Measurements from ENCODE around the gene TATDN3. TPM values are rescaled to one million over a fixed set of nuclear protein-coding genes. Genes with fewer than 3 reads are reported as not detected.

The TATDN3 gene
- total RNA-seq, 1 experiment from 2014 or later = 16.3 TPM

DNA sequence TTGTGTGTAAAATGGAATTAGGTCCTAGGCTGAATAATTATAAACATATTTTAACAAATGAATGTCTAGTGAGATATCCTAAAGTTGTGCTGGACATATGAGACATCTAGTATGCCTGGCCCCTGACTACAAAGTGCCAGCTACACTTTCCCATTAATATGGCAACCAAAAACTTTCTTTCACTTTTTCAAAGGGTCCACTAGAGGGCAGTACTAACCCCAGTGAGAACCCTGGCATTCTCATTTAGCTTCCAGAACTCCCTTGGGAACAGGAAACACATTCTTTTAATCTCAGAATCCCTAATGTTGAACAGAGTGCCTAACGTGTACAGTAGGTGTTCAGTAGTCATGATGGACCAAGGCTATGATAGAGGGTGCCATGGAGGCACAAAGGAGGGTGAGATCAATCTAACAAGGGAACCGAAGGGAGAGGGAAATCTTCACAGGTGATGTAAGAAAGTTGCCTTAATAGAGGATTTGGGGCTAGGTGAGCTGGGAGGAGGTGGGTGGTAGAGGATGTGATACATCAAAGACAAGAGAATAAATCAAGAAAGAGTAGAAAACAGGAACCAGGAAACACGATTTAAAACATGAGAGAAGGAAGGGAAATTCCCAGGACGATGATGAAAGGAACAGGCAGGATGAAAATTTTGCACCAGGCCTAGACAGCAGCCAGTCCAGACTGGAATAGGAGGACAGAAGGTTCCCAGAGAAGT is 41.7 kb upstream of the TATDN3 start:
- Histone ChIP-seq H3K36me3 (ENCODE audit: control insufficient read depth in 1 of 2, insufficient read depth in 2 of 2, low read length in 2 of 2) (no peaks in the 10 kb centered on the region), H3K27ac (ENCODE audit: low read depth, low read length) (no peak overlapping the region), H2AFZ (ENCODE audit: low read depth, low read length, poor library complexity, severe bottlenecking) (no peak overlapping the region), H3K4me3 (replicated peaks in 1 of 2; ENCODE audit: low read depth in 1 of 2, low read length in 2 of 2) (no peak overlapping the region), H3K79me2 (ENCODE audit: insufficient read depth, low read length) (peaks cover 16% of the 10 kb centered on the region; the same call in 1 of the 2 replicates), H4K20me1 (ENCODE audit: insufficient read depth) (no peaks in the 10 kb centered on the region), H3K27me3 (ENCODE audit: insufficient read depth, low read length) (no peaks in the 10 kb centered on the region), H3K9me2 (ENCODE audit: insufficient read depth) (no peaks in the 10 kb centered on the region), H3K4me2 (ENCODE audit: low read length) (peak overlapping the region; percentile 2; the same call in 1 of the 2 replicates), H3K9ac (ENCODE audit: low read length) (0 out of 2 replicates have a peak overlapping the region, but pooled peaks have one; percentile 4), H3K4me1 (ENCODE audit: control insufficient read depth in 1 of 2, insufficient read depth in 2 of 2, low read length in 2 of 2) (peaks cover 0 to 6% of the 10 kb centered on the region in 2 experiments; a peak in 3 of 4 replicates), H3K9me3 (ENCODE audit: control insufficient read depth in 1 of 2, insufficient read depth in 1 of 2, low read depth in 1 of 2, low read length in 2 of 2) (no peaks in the 10 kb centered on the region)
- RAD21 ChIA-PET (ENCODE audit: low non-redundant PET in 1 of 2, low total read pairs in 2 of 2, uncharacterized antibody in 2 of 2, unreplicated experiment in 2 of 2) = interaction anchor here in 1 of 2 experiments (0.5 kb wide), 1 partner anchor 85 kb away, joined by 3 read pairs; no protein-coding TSS in a partner anchor
- no TSS peak for BruUV-seq (replicated peaks)
- ATAC-seq (peak; percentile 86), DNase-seq (ENCODE audit: low read depth, low spot score) (peak; percentile 44)
- POLR2A ChIA-PET = interaction anchor here (1.0 to 1.3 kb wide), 2 partner anchors 85 to 142 kb away, joined by 3 to 5 read pairs; partner anchors contain the start of gene ATF3
- intact Hi-C loops (cut with micrococcal nuclease) = loop anchor here (5.0 kb wide), 1 partner anchor 247 kb away; no protein-coding TSS in a partner anchor
- CTCF ChIA-PET = interaction anchor here (0.6 to 2.5 kb wide), 31 partner anchors 8 to 1069 kb away, joined by 3 to 29 read pairs (median 5); partner anchors contain the start of gene RPS6KC1
- TF ChIP-seq RAD21 (IDR thresholded peaks at IDR 0.05; ENCODE audit: low read depth) = peak; percentile 57
- no peak for TF ChIP-seq REST (IDR thresholded peaks at IDR 0.05; ENCODE audit: low read depth)
- TF ChIP-seq YY1 (IDR thresholded peaks at IDR 0.05; ENCODE audit: extremely low read depth, insufficient replicate concordance, low read depth, low read length) = peak; percentile 67
- no peak for TF ChIP-seq POLR2AphosphoS5 (IDR thresholded peaks at IDR 0.05; ENCODE audit: low read depth, low read length)
- TF ChIP-seq, protein P1, sequence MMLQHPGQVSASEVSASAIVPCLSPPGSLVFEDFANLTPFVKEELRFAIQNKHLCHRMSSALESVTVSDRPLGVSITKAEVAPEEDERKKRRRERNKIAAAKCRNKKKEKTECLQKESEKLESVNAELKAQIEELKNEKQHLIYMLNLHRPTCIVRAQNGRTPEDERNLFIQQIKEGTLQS (IDR thresholded peaks at IDR 0.05) = no peak
- TF ChIP-seq, protein P2, sequence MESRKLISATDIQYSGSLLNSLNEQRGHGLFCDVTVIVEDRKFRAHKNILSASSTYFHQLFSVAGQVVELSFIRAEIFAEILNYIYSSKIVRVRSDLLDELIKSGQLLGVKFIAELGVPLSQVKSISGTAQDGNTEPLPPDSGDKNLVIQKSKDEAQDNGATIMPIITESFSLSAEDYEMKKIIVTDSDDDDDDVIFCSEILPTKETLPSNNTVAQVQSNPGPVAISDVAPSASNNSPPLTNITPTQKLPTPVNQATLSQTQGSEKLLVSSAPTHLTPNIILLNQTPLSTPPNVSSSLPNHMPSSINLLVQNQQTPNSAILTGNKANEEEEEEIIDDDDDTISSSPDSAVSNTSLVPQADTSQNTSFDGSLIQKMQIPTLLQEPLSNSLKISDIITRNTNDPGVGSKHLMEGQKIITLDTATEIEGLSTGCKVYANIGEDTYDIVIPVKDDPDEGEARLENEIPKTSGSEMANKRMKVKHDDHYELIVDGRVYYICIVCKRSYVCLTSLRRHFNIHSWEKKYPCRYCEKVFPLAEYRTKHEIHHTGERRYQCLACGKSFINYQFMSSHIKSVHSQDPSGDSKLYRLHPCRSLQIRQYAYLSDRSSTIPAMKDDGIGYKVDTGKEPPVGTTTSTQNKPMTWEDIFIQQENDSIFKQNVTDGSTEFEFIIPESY (IDR thresholded peaks at IDR 0.05; ENCODE audit: extremely low read depth, insufficient replicate concordance, low read length) = no peak
- TF ChIP-seq SIN3A (IDR thresholded peaks at IDR 0.05; ENCODE audit: low read depth) = no peak
- peak; percentile 58 to 81 (median 67) for TF ChIP-seq CTCF (IDR thresholded peaks at IDR 0.05 in 2 of 3, conservative IDR thresholded peaks at IDR 0.05 in 1 of 3; ENCODE audit: borderline replicate concordance in 1 of 3, insufficient read depth in 1 of 3, low read depth in 2 of 3, low read length in 2 of 3)
- no peak for TF ChIP-seq POLR2A (IDR thresholded peaks at IDR 0.05; ENCODE audit: borderline replicate concordance, extremely low read depth, insufficient read depth, insufficient read length)
- no peak for TF ChIP-seq CEBPB (IDR thresholded peaks at IDR 0.05; ENCODE audit: low read depth)
- TF ChIP-seq, protein P3, sequence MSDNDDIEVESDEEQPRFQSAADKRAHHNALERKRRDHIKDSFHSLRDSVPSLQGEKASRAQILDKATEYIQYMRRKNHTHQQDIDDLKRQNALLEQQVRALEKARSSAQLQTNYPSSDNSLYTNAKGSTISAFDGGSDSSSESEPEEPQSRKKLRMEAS (IDR thresholded peaks at IDR 0.05) = no peak
- TF ChIP-seq CBX3 (IDR thresholded peaks at IDR 0.05; ENCODE audit: low read depth) = no peak
- no peak for TF ChIP-seq SRF (IDR thresholded peaks at IDR 0.05; ENCODE audit: low read depth)
- no peak for TF ChIP-seq ZFX (IDR thresholded peaks at IDR 0.05)
- TF ChIP-seq TCF7L2 (IDR thresholded peaks at IDR 0.05; ENCODE audit: borderline replicate concordance, extremely low read depth, insufficient read depth, insufficient read length) = no peak
- no peak for TF ChIP-seq EZH2phosphoT487 (IDR thresholded peaks at IDR 0.05; ENCODE audit: borderline replicate concordance)
- no peak for TF ChIP-seq ELF1 (IDR thresholded peaks at IDR 0.05; ENCODE audit: borderline replicate concordance, low read depth)
- no peak for TF ChIP-seq SP1 (IDR thresholded peaks at IDR 0.05; ENCODE audit: low read depth)
